GM21515 (cell line): Measurements from ENCODE around the gene CELF4.

Experiments
- ATAC-seq: cut with Tn5 transposase; IDR thresholded peaks from one replicate; pipeline ENCODE4 v1.9.1; 2021; ENCODE audit not compliant: unreplicated experiment

Gene CELF4

DNA sequence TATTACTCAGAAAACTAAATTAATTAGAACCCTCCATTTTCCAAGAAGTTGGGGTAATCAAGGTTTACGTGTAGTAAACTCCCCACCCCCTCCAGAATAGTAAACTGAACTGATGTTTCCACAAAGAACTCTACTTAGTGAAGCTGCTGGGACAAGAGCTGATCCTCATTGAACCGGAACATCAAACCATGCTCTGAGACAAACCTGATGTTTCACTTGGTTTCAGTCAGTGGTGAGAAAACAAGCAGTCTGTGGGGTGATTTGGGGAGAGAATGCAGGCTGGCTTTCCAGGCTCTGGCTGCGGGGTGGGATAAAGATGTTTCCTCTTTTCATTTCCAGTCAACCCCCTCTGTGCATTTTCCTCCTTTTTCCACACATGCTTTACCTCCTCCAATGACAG, 38.2 kb downstream of the CELF4 start:
- ATAC-seq = no peak

DNA sequence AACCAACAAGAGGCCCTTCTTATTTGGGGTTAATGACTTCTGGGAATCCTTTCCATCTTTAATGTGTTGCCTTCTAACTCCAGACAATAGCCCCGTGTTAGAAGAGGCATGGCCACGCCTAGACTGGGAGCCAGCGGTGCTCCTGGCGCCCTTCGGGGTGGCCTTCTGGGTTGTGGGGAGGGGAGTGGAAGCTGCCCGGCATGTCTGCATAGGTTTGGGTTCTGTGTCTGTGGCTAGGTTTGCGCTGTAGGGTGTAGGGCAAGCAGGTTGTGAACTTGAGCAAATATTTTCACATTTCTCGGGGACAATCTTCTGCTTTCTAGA, 40.4 kb downstream of the CELF4 start:
- no peak for ATAC-seq

- ATAC-seq = no peak
These were observed 40.9 kb downstream of the CELF4 start for GRCh38 chr18:37524498-37525261.

DNA sequence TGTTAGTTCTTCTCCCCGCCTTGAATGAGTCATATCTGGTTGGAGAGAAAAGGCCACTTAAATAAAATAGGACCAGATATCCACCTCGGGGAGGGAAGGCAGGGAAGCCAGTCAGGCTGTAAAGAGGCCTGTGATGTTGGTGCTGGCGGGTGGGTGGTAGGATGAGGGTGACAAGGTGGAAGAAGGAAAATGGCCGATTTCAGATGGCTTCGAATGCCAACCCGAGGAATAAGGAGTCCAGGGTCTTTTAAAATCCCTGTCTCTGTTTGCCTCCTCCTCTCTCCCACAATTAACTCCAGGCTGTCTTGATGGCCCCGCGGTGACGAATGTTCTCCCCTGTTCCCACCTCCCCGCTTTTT, 41.5 kb downstream of the CELF4 start:
- ATAC-seq = no peak

- no peak for ATAC-seq
These were observed 43.8 kb downstream of the CELF4 start for GRCh38 chr18:37521510-37522465.

- no peak for ATAC-seq
These were observed 45.1 kb downstream of the CELF4 start for GRCh38 chr18:37520508-37520907.

DNA sequence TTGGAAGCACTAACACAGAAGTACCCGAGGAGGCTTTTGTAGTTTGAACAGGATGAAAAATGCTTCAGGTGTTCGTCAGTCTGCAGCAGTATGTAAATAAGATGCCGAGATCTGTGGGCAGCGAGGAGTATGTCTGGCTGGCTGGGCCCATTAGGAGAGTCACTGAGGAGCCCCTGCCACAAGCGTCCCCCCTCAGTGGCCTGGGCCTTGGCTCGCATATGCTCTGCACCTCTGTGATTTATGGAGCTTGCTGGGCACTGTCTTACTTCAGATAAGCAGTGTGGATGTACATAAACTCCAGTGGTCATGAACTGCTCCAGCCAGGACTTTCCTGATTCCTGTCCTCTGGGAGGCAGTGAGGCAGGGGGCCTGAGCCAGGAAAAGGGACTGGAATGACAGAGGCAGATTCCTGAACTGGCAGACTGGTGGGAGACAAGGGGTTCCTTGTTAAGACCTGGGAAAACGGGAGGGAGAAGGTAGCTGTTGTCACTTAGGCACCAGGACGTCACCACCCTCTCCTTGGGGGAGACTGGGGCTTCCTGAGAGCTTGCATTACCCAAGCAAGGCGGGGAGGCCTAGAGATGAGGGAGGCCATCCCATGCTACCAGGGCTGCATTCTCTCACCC, 46.0 kb downstream of the CELF4 start:
- ATAC-seq = no peak

DNA sequence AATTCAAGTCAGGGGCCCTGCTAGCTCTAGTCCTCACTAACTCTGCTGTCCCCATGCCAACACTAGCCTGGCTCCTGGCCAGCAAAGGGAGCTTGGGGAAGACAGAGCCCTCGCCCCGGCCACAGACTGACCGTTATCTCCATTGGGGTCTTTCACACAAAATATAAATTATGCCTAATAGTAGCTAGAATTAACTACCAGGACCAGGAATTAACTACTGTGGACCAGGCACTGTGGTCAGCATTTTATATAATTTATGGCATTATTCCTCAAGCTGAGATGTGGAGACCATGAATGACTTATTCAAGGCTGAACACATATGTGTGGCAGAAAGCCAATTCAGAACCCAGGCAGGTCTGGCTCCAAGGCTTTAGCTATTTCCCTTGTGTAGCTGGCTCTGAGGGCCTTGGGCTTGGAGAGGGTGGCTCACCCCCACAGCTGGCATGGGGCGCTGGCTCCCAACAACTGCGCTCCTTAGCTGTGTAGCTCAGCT, 49.2 kb downstream of the CELF4 start:
- ATAC-seq = no peak

DNA sequence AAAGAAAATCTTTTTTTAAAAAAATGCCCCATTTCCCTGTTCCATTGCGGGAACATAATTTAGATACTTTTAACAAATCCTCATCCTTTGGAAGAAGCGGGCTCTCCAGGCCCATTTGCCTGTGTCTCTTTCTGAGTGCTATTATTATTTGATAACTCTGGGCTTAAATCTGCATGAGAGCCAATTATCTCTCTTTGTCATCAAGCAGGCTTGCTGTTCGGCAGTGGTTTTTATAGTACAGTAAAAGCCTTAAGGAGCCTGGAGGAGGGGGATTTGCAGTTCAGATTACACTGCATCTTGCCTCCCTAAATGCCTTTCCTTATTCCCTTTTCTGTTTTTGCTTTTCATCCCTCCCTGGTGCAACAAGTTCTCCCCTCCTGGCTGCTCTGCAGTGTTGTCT, 50.6 kb downstream of the CELF4 start:
- no peak for ATAC-seq

- ATAC-seq = no peak
These were observed 53.2 kb downstream of the CELF4 start for GRCh38 chr18:37512400-37512799.

- no peak for ATAC-seq
These were observed 53.8 kb downstream of the CELF4 start for GRCh38 chr18:37511721-37512298.

DNA sequence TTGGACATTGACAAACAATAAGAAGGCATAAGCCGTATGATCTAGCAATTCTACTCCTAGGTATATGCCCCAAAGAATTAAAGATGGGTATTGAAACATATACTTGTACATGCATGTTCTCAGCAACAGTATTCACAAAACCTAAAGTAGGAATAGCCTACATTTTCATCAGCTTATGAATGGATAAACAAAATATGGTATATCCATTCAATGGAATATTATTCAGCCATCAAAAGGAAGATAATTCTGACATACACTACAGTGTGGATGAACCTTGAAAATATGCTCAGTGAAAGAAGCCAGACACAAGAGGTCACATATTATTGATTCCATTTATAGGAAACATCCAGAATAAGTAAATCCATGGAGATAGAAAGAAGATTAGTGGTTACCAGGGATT, 56.0 kb downstream of the CELF4 start:
- ATAC-seq = no peak

GRCh38 chr18:37508207-37508606, 57.4 kb downstream of the CELF4 start:
- no peak for ATAC-seq

- ATAC-seq = no peak
These were observed 58.4 kb downstream of the CELF4 start for GRCh38 chr18:37507239-37507638.

DNA sequence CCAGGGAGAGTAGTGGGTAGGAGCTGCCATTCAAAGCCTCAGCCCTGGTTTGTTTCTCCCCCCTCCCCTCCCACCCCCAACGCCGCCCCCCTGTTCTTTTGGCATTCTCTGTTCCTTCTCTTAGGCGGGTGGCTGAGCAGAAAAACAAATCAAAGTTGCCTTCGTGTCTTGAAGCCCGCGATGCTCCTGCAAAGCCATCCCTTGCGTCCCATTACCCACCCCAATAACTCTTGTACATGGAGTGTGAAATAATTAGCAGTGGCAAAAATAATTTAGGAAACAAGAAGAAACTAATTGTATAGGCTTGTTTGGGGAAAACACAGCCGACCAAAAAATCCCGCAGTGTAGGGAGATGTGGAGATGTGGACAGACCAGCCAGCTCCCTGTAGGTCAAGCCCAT, 59.6 kb downstream of the CELF4 start:
- ATAC-seq = no peak

- ATAC-seq = no peak
These were observed 60.3 kb downstream of the CELF4 start for GRCh38 chr18:37505321-37505720.

GRCh38 chr18:37502601-37503000, 63.0 kb downstream of the CELF4 start:
- ATAC-seq = no peak

DNA sequence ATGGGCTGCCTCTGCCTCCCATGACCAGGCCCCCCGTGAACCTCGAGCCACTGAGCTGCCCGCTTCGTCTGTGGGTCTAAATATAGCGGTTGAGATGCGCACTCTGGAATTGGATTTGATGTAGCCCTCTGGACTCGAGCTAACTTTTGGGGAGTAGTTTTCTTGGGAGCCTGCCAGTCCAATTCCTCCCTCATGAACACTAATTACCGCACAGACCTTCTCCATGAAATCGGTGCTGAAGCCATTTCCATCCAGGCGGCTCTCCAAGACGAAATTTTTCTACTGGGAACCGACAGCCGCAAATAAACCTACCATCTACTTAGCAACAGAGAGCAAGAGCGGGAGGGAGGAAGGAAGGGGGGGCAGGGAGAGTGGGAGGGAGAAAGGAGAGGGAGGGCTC, 63.6 kb downstream of the CELF4 start:
- no peak for ATAC-seq

DNA sequence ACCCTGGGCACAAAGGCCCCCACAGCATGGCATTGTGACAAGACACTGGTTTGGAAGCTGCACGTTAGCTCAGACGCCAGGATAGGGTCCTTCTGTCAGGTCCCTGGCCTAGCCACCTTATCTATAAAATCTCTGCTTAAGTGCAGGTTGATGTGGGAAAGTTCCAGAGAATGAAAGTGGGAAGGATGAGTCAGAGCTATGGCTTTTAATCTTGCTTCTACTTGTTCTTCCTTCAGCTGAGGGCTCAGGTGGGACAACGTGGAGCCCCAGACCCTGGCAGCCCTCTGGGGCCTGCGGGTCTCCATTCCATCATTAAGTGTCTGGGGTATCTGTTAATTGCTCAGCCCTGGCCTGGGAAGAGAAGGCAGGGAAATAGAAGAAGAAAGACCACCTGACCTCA, 64.5 kb downstream of the CELF4 start:
- ATAC-seq = no peak

- no peak for ATAC-seq
These were observed 65.7 kb downstream of the CELF4 start for GRCh38 chr18:37499913-37500312.

DNA sequence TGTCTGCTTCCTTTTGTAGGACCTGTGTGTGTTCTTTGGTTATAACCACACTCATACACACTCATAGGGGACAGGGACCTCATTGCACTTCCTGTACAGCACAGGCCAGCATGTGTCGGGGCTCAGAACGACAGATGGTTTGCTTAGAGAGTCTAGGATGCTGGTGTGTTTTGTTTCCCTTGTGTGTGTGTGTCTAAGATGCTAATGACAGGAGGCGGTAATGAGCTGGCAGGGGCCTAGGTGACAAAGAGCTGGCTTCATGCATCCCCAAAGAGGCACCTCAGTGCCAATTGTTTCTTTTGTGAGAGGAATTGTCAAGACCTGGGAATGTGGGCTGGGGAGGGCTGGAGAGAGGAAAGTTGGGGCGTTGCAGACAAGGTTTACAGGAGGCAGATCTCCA, 66.6 kb downstream of the CELF4 start:
- ATAC-seq = no peak
